IMR-90 (cell line): ENCODE results near the gene GJA5. TPM values are rescaled to one million over a fixed set of nuclear protein-coding genes. Genes with fewer than 3 reads are reported as not detected.

ENCODE experiments used
- ATAC-seq: fragments of 200-7000 bp; cut with Tn5 transposase; 2 replicates; pipeline ENCODE4 v1.9.1; 2020; ENCODE audit warnings: low read depth, mild to moderate bottlenecking, moderate library complexity
- BruUV-seq: library from RNA; stranded (reverse); fragments of 400-500 nt; replicated peaks from 2 replicates; lab custom pipeline; 2021; lab: Mats Ljungman, UMichigan
- CTCF ChIA-PET: fragments of 300-600 bp; formaldehyde crosslinking; extraction: SDS; loops from one replicate; lab custom pipeline; 2021; ENCODE audit warnings: antibody characterized with exemption; lab: Yijun Ruan, JAX
- POLR2A ChIA-PET: fragments of 300-600 bp; sonication (Branson Sonifier 250); formaldehyde crosslinking; loops from one replicate; lab custom pipeline; 2022; ENCODE audit warnings: antibody characterized with exemption; ENCODE audit not compliant: unreplicated experiment; lab: Charles Lee
- DNase-seq: peaks from one replicate; pipeline ENCODE4 v3.0.0; 2013
- H2AFZ ChIP-seq: replicated peaks from 2 replicates; pipeline ENCODE3; 2013; ENCODE audit warnings: low read length, mild to moderate bottlenecking; ENCODE audit not compliant: poor library complexity
- H2AK5ac ChIP-seq: 2 replicates; pipeline ENCODE4 v1.6.1; 2013; ENCODE audit warnings: low read depth, low read length, inconsistent platforms
- H2AK9ac ChIP-seq: replicated peaks from 2 replicates; pipeline ENCODE3; 2013; ENCODE audit warnings: mild to moderate bottlenecking, low read depth, low read length, moderate library complexity; ENCODE audit not compliant: poor library complexity
- H2BK120ac ChIP-seq: 2 replicates; pipeline ENCODE4 v1.6.1; 2013; ENCODE audit warnings: low read depth, low read length, inconsistent platforms
- H2BK15ac ChIP-seq: 3 replicates; pipeline ENCODE4 v1.6.1; 2013; ENCODE audit warnings: low read depth, low read length, inconsistent platforms
- H2BK20ac ChIP-seq: 2 replicates; pipeline ENCODE4 v1.6.1; 2013; ENCODE audit warnings: low read depth, mild to moderate bottlenecking, inconsistent platforms, low read length, moderate library complexity
- H2BK5ac ChIP-seq: 2 replicates; pipeline ENCODE4 v1.6.1; 2013; ENCODE audit warnings: mild to moderate bottlenecking, low read depth, low read length, inconsistent platforms; ENCODE audit not compliant: poor library complexity, severe bottlenecking
- H3K14ac ChIP-seq: replicated peaks from 2 replicates; pipeline ENCODE4 v1.6.1; 2013; ENCODE audit warnings: low read depth, low read length, inconsistent platforms
- H3K18ac ChIP-seq: 2 replicates; pipeline ENCODE4 v1.6.1; 2013; ENCODE audit warnings: low read depth, low read length, control low read depth
- H3K23ac ChIP-seq: 2 replicates; pipeline ENCODE4 v1.6.1; 2013; ENCODE audit warnings: low read depth, low read length, inconsistent platforms
- H3K27ac ChIP-seq: 2 replicates; pipeline ENCODE4 v1.5.1; 2013; ENCODE audit warnings: mild to moderate bottlenecking, control low read depth, low read length; ENCODE audit not compliant: insufficient read depth
- H3K27me3 ChIP-seq: 2 replicates; pipeline ENCODE4 v1.6.1; 2013; ENCODE audit warnings: low read length; ENCODE audit not compliant: control insufficient read depth, insufficient read depth
- H3K36me3 ChIP-seq: 2 replicates; pipeline ENCODE4 v1.6.1; 2013; ENCODE audit warnings: low read length, mixed read lengths; ENCODE audit not compliant: control insufficient read depth, insufficient read depth
- H3K4ac ChIP-seq: 2 replicates; pipeline ENCODE4 v1.6.1; 2013; ENCODE audit warnings: low read depth, low read length, inconsistent platforms
- H3K4me1 ChIP-seq: 2 replicates; pipeline ENCODE4 v1.6.1; 2013; ENCODE audit warnings: low read length, mixed read lengths; ENCODE audit not compliant: control insufficient read depth, insufficient read depth
- H3K4me2 ChIP-seq: 2 replicates; pipeline ENCODE4 v1.6.1; 2013; ENCODE audit warnings: low read depth, mild to moderate bottlenecking, control low read depth, low read length, moderate library complexity
- H3K4me3 ChIP-seq: 2 replicates; pipeline ENCODE4 v1.5.1; 2013; ENCODE audit warnings: low read depth, mild to moderate bottlenecking, control low read depth, low read length, moderate library complexity; ENCODE audit not compliant: insufficient read depth
- H3K56ac ChIP-seq: 2 replicates; pipeline ENCODE4 v1.6.1; 2013; ENCODE audit warnings: low read length, inconsistent platforms; ENCODE audit not compliant: insufficient read depth; ENCODE audit errors: extremely low read depth
- H3K79me1 ChIP-seq, 2 experiments: 2 replicates each; pipeline ENCODE4 v1.6.1; 2013; ENCODE audit warnings: low read length in 2 of 2, inconsistent platforms in 1 of 2, low read depth in 1 of 2
- H3K9ac ChIP-seq: 2 replicates; pipeline ENCODE4 v1.6.1; 2013; ENCODE audit warnings: low read depth, low read length, control low read depth
- H3K9me1 ChIP-seq: 2 replicates; pipeline ENCODE4 v1.6.1; 2013; ENCODE audit warnings: low read length, inconsistent platforms; ENCODE audit not compliant: insufficient read depth
- H3K9me3 ChIP-seq: 2 replicates; pipeline ENCODE4 v1.6.1; 2013; ENCODE audit warnings: low read length; ENCODE audit not compliant: control insufficient read depth, insufficient read depth
- H4K20me1 ChIP-seq: 2 replicates; pipeline ENCODE4 v1.6.1; 2013; ENCODE audit warnings: low read length, inconsistent platforms; ENCODE audit not compliant: insufficient read depth
- H4K5ac ChIP-seq: 2 replicates; pipeline ENCODE4 v1.6.1; 2013; ENCODE audit warnings: mild to moderate bottlenecking, low read depth, low read length, control low read depth
- H4K8ac ChIP-seq, 2 experiments: 2 replicates each; pipeline ENCODE4 v1.6.1; 2013; ENCODE audit warnings: low read depth in 2 of 2, low read length in 2 of 2, control low read depth in 1 of 2, inconsistent platforms in 1 of 2
- H4K91ac ChIP-seq: 2 replicates; pipeline ENCODE4 v1.6.1; 2013; ENCODE audit warnings: low read depth, low read length, inconsistent platforms; ENCODE audit not compliant: insufficient read depth
- CHD1 ChIP-seq: IDR thresholded peaks from 2 replicates; pipeline ENCODE4 v1.6.1; 2012; ENCODE audit warnings: low read depth, low read length, improper control_type of control experiment
- SMC3 ChIP-seq: fragments of 150-350 bp; IDR thresholded peaks from 2 replicates; pipeline ENCODE4 v1.6.1; 2016; ENCODE audit warnings: low read depth, mild to moderate bottlenecking, antibody characterized with exemption, low read length, moderate library complexity
- WGBS, 2 experiments: methylation state at CpG; one replicate each; pipeline versions ENCODE4 v1.1.5 to v1.1.7; 2013; ENCODE audit warnings: missing lambda C conversion rate in 2 of 2; ENCODE audit not compliant: insufficient read length in 1 of 2; ENCODE audit errors: extremely low coverage in 2 of 2; 5-methylcytosine and 5-hydroxymethylcytosine counted together
- dilution Hi-C: fragments of 300-500 bp; cut with HindIII; formaldehyde crosslinking; loops from one replicate; pipeline ENCODE4 v1.14.3; 2018; ENCODE audit warnings: low sequenced_read_pairs; ENCODE audit not compliant: unreplicated experiment
- in situ Hi-C: fragments of 300-500 bp; cut with MboI; formaldehyde crosslinking; loops from 3 replicates; pipeline ENCODE4 v1.14.3; 2019; ENCODE audit warnings: low sequenced_read_pairs, inconsistent platforms, mixed read lengths
- intact Hi-C: fragments of 100-400 bp; cut with micrococcal nuclease; formaldehyde crosslinking; loops from 2 replicates; pipeline ENCODE4 v1.10.0; 2022
- polyA plus RNA-seq, 3 experiments: library from polyadenylated mRNA; depleted of rRNA; stranded (reverse); fragments of >200 nt; gene quantifications; 2 replicates each; pipeline ENCODE4 v1.2.3, GENCODE V29; 2012; ENCODE audit warnings: low replicate concordance in 1 of 3
- total RNA-seq: library from RNA; depleted of rRNA; stranded (reverse); fragments of >200 nt; gene quantifications from 2 replicates; pipeline ENCODE4 v1.2.3, GENCODE V29; 2012

The GJA5 gene
- total and polyA plus RNA-seq, 2 of the 4 experiments (the other 2 are of a cell fraction): not detected

- ATAC-seq (no peak), DNase-seq (no peak)
- Histone ChIP-seq H2AK5ac (no peak overlapping the region), H2BK20ac (no peak overlapping the region), H3K18ac (no peak overlapping the region), H2BK15ac (no peak overlapping the region), H2AFZ (no peak overlapping the region), H3K27me3 (no peaks in the 10 kb centered on the region), H3K4ac (no peak overlapping the region), H3K4me1 (no peaks in the 10 kb centered on the region), H2AK9ac (no peak overlapping the region), H2BK5ac (no peak overlapping the region), H3K79me1 (no peaks in the 10 kb centered on the region), H2BK120ac (no peak overlapping the region), H3K4me3 (no peak overlapping the region), H3K36me3 (no peaks in the 10 kb centered on the region), H3K14ac (no peak overlapping the region), H4K5ac (no peak overlapping the region), H3K23ac (no peak overlapping the region), H3K56ac (no peak overlapping the region), H3K4me2 (no peak overlapping the region), H3K9me3 (no peaks in the 10 kb centered on the region), H3K9ac (no peak overlapping the region), H4K20me1 (no peaks in the 10 kb centered on the region), H4K8ac (no peak overlapping the region), H3K27ac (no peak overlapping the region), H3K9me1 (no peaks in the 10 kb centered on the region), H4K91ac (no peak overlapping the region)
- in situ Hi-C loops (no loop called here), dilution Hi-C loops (no loop called here), intact Hi-C loops (no loop called here)
- BruUV-seq: no TSS peak
- WGBS, 2 experiments: no CpG with 5 or more reads among the region's 3 CpGs
- CTCF ChIA-PET: no interaction called here
- POLR2A ChIA-PET: no interaction called here
- no peak for TF ChIP-seq CHD1
- TF ChIP-seq SMC3: no peak
These were observed 20.0 kb downstream of the GJA5 start for GRCh38 chr1:147740391-147740790.
